RKO (cell line): ENCODE measurements around the gene PPM1H.
A peak's percentile ranks its signal among the peaks of the same experiment; 100 is the strongest.

Experiments used
- DNase-seq: peaks from one replicate; pipeline ENCODE4 v3.0.0-alpha.2; 2016; ENCODE audit warnings: low spot score

PPM1H gene

DNA sequence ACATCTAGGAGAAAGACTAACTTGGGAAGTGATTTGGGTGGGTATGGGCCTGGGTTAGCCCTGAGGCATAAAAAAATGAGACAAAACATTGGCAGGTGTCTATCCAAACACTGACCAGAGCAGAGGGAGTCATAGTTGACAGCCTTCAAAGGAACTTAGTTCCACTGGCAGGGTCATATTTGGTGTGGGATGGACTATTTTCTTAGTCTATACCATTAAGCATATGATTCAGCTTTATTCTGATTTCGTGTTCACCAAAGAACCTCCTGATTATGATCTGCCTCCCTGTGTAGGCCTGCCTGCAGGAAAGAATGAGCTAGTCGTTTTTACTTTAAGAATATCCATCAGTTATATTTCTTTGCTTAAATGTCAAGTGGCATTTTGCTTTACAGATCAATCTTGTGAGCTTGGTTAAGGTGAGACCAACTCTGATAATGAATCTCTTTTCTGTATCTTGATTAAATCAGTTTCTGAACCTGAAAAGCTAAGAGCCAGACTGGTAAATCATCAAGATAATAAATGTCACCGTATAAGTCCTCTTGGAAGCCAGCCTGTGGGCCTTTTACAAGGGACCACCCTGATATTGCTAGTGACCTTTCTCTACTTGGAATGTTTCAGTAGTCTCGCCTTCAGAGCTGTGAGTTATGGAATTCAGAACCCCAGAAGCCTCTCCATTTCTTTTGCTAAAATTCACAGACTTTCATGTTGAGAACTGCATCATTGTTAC is 285.4 kb downstream of the PPM1H start:
- no peak for DNase-seq

GRCh38 chr12:62647586-62647985 is 287.4 kb downstream of the PPM1H start:
- no peak for DNase-seq

- no peak for DNase-seq
Observed at GRCh38 chr12:62646566-62646965, 288.4 kb downstream of the PPM1H start.

DNA sequence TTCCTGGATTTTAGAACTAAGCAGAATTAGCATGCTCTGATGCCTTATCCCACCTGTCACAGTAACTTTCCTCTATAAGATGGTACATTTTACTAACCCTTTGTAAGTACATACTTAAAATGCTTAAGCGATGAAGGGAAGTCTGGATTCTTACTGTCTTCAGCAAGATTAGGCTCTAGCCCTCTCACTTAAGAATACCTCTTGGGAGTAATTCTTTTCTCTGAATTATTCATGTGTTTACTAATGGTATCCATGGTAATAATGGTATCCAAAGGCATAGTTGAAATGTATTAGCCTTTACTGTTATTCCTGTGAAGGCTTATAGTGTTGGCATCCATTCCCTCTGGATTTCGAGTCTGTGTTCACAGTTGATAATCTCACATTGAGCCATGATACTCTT is 291.5 kb downstream of the PPM1H start:
- no peak for DNase-seq

DNA sequence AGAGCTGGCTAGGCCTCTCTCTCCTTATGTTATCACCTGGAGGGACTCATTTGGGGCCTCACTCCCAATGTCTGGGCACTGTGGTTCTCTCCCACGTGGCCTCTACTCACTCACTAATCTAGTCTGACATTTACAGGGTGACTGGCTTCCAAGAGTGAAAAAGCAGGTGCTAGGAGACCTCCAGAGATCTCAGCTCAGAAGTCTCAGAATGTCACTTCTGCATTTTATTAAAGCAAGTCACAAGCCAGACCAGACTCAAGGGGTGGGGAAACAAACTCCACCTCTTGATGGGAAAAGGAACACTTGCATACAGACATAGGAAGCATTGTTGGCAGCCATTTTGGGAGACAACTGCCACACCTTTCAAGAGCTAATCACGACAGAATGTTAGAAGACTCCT is 292.5 kb downstream of the PPM1H start:
- DNase-seq = no peak

- DNase-seq = peak; percentile 36
Observed at GRCh38 chr12:62640910-62641448, 294.0 kb downstream of the PPM1H start.

DNA sequence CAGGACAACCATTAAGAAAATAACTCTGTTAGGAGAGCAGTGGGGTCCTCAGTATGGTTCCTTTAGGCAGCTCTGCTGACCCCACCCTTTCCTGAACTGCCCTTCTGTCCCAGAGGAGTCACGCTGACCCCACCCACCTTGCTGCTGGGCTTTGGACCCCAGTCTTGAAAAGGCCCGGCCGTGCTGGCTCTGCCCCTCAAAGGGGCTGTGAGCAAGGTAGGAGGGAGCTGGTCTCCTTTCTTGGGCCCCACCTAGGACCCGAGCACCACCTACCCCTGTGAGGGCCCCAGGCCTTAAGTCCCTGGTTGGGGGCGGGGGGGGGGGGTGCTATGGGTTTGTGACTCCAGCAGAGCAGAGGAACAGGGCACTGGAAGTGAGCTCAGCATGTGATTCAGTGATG is 297.3 kb downstream of the PPM1H start:
- no peak for DNase-seq

GRCh38 chr12:62635649-62636048 is 299.3 kb downstream of the PPM1H start:
- DNase-seq = no peak

- peak; percentile 55 for DNase-seq
Observed at GRCh38 chr12:62632411-62632918, 302.5 kb downstream of the PPM1H start.

- peak; percentile 91 for DNase-seq
Observed at GRCh38 chr12:62631471-62632410, 303.2 kb downstream of the PPM1H start.

GRCh38 chr12:62629971-62630739 is 304.8 kb downstream of the PPM1H start:
- DNase-seq = no peak

DNA sequence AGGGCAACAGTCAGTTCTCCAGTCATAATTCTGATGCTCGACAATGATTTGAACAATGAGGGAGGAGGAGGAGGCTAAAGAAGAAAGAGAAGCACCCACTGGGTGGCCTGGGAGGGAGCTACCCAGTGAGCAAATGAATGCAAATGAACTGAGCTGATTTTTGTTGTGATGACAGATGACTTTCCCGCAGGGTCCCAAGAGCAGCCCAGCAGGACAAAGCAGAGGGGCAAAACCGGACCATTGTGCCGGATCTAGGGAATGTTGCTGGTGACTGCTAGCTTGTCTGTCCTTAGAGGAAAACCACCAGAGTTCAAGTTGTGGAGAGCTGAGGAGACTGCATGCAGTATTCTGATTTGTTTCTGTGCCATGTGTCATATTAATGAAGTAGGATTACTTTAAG is 305.5 kb downstream of the PPM1H start:
- no peak for DNase-seq

GRCh38 chr12:62627181-62627580 is 307.8 kb downstream of the PPM1H start:
- DNase-seq = no peak

- DNase-seq = no peak
Observed at GRCh38 chr12:62625228-62625627, 309.7 kb downstream of the PPM1H start.

DNA sequence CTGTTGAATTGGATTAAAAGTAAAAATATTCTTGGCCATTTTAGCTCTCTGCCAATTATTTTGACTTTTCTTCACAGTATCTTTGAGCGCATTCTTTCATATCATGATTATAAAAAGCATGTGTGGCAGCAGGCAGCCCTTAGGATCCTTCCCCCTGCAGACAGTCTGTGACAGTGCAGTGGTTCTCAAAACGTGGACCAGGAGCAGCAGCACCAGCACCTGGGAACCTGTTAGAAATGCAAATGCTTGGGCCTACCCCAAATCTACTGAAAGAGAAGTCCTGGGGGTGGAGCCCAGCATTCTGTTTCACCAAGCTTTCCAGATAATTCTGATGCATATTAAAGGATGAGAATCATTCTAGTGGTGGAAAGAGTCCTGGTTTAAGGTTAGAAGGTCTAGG is 312.8 kb downstream of the PPM1H start:
- DNase-seq = no peak

DNA sequence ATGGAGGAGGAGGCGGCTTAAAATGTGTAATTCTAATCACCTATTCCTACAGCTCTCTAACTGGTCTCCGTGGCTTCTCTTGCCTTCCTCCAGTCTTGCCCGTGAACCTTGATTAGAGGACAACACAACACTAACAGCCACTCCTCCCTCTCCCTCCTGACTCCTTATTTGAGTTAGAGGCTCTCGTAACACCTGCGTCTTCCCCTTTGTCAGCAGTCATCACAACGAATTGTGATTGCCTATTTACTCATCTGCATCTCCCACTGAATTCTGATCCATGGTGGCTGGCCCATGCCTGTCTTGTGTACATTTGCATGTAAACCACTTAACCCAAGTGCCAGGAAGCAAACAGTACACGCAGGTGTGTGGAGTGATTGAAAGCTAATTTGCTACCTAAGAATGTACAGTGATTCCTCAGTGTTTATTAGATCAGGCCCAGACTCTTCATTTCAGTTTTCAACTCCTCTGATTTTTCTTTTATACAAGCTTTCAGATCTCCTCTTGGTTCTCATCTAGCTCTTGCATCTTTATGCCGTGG is 313.8 kb downstream of the PPM1H start:
- DNase-seq = no peak

DNA sequence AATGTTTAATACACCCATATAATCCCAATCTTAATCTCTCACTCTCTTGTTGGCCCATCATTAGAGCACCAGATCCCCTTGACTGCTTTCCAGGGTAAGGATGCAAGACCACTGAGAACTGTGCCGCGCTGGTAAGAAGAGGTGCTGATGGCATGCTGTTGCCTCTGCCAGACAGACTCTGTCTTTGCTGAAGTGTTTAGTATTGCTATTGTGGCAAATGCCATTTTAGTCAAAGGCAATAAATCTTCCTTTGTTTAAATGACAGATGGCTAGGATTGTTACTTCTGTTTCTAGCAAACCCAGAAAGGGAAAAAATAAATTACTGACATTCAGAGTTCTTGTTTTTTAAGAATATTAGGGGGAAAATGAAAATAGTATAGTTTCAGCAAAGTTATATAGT is 316.0 kb downstream of the PPM1H start:
- no peak for DNase-seq

- DNase-seq = no peak
Observed at GRCh38 chr12:62618319-62618718, 316.6 kb downstream of the PPM1H start.

DNA sequence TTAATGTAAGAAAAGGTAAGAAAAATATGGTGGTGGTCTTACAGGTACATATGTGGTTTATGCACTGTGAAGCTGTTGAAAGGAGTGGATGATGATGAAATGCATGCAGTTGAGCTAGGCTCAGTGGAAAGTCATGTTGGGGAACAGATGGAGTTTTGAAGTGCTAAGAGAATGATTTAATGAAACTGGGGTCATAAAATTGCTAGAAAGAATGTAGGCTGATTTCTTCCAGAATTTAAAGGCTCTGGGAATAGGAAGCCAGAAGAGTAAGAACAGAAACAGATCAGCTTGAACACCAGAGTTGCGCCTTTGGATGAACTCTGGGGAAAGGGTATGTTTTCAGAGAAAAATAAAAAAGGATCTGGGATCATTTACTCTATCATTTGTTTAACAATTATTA is 321.9 kb downstream of the PPM1H start:
- no peak for DNase-seq

DNA sequence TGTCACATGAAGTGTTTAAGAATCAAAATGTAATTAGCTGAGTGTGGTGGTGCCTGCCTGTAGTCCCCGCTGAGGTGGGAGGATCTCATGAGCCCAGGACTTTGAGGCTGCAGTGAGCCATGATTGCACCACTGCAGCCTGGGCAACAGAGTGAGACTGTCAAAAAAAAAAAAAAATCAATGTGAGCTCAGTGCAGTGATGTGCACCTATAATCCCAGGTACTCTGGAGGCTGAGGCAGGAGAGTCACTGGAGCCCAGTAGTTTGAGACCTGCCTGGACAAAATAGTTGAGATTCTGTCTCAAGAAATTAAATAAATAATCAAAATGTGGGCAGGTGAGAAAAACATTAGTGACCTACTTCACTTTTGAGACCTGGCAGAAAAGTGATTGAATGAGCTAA is 328.3 kb downstream of the PPM1H start:
- DNase-seq = peak; percentile 51

DNA sequence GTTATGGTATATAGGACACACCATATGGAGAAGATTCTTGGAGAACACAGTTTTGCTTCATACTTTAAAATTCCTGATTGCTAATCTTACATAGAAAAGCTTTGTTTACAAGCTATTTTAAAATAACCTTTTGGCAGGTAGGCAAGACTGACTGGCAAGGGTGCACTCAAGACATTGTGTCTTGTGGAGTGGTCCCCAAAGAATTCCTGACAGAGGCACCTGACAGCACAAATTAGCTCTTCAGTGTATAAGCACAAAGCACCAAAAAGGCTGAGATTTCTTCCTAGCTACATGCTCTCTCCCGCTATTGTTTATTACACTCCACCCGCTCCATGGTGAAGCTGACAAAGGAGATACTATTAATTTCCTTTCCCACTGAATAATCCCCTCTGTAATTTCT is 329.0 kb downstream of the PPM1H start:
- DNase-seq = no peak

GRCh38 chr12:62604871-62605270 is 330.1 kb downstream of the PPM1H start:
- peak; percentile 61 for DNase-seq
